GM23338 (cell line): ENCODE measurements around the gene PXMP4. TPM values are rescaled to one million over a fixed set of nuclear protein-coding genes. Genes with fewer than 3 reads are reported as not detected.

Experiments
- ATAC-seq: fragments of 200-7000 bp; cut with Tn5 transposase; 3 replicates; pipeline ENCODE4 v1.9.1; 2020
- DNase-seq: peaks from one replicate; pipeline ENCODE4 v3.0.0-alpha.2; 2015; ENCODE audit warnings: low spot score
- H2AFZ ChIP-seq: fragments of 200-600 bp; sonication (generic); 2 replicates; pipeline ENCODE4 v1.8.0; 2016; ENCODE audit warnings: antibody characterized with exemption, mild to moderate bottlenecking, moderate library complexity
- H3F3A ChIP-seq: fragments of 200-600 bp; sonication (generic); replicated peaks from 2 replicates; pipeline ENCODE4 v1.8.0; 2017; ENCODE audit warnings: antibody characterized with exemption, mixed run types, low read depth
- H3K27ac ChIP-seq: fragments of 200-600 bp; sonication (generic); 2 replicates; pipeline ENCODE4 v1.6.1; 2016; ENCODE audit warnings: low read depth
- H3K27me3 ChIP-seq: fragments of 200-600 bp; sonication (generic); 2 replicates; pipeline ENCODE4 v1.8.0; 2016; ENCODE audit warnings: mild to moderate bottlenecking, mixed run types, moderate library complexity; ENCODE audit not compliant: insufficient read depth
- H3K36me3 ChIP-seq: fragments of 200-600 bp; sonication (generic); 2 replicates; pipeline ENCODE4 v1.8.0; 2016; ENCODE audit warnings: mild to moderate bottlenecking; ENCODE audit not compliant: insufficient read depth
- H3K4me1 ChIP-seq: fragments of 200-600 bp; sonication (generic); 2 replicates; pipeline ENCODE4 v1.8.0; 2016; ENCODE audit warnings: mild to moderate bottlenecking, moderate library complexity; ENCODE audit not compliant: insufficient read depth
- H3K4me2 ChIP-seq: fragments of 200-600 bp; sonication (generic); 2 replicates; pipeline ENCODE4 v1.7.1; 2017; ENCODE audit warnings: mixed run types
- H3K4me3 ChIP-seq: fragments of 200-600 bp; sonication (generic); 2 replicates; pipeline ENCODE4 v1.6.1; 2016; ENCODE audit warnings: mixed run types
- H3K79me2 ChIP-seq: fragments of 200-600 bp; sonication (generic); replicated peaks from 2 replicates; pipeline ENCODE4 v1.8.0; 2017; ENCODE audit warnings: mild to moderate bottlenecking; ENCODE audit not compliant: insufficient read depth
- H3K9me2 ChIP-seq: fragments of 200-600 bp; sonication (generic); 2 replicates; pipeline ENCODE4 v1.8.0; 2017; ENCODE audit not compliant: insufficient read depth
- H4K20me1 ChIP-seq: fragments of 200-600 bp; sonication (generic); replicated peaks from 2 replicates; pipeline ENCODE4 v1.8.0; 2017; ENCODE audit warnings: mild to moderate bottlenecking; ENCODE audit not compliant: insufficient read depth
- H3K27ac Mint-ChIP-seq: 2 replicates; pipeline ENCODE4 v1.8.0; 2020; ENCODE audit warnings: inconsistent platforms, mild to moderate bottlenecking, moderate library complexity, mixed read lengths
- H3K27me3 Mint-ChIP-seq: 3 replicates; pipeline ENCODE4 v1.8.0; 2022; ENCODE audit warnings: low read depth, mild to moderate bottlenecking, moderate library complexity, mixed read lengths, inconsistent platforms; ENCODE audit not compliant: insufficient read depth, poor library complexity
- H3K36me3 Mint-ChIP-seq: 3 replicates; pipeline ENCODE4 v1.8.0; 2021; ENCODE audit warnings: low read depth, mild to moderate bottlenecking, inconsistent platforms, moderate library complexity, mixed read lengths
- H3K4me1 Mint-ChIP-seq: 3 replicates; pipeline ENCODE4 v1.8.0; 2020; ENCODE audit warnings: mild to moderate bottlenecking, inconsistent platforms, mixed read lengths
- H3K4me3 Mint-ChIP-seq: 3 replicates; pipeline ENCODE4 v1.8.0; 2021; ENCODE audit warnings: moderate library complexity, mild to moderate bottlenecking, inconsistent platforms, mixed read lengths
- H3K9me3 Mint-ChIP-seq: 3 replicates; pipeline ENCODE4 v1.8.0; 2020; ENCODE audit warnings: moderate library complexity, mild to moderate bottlenecking, inconsistent platforms, mixed read lengths
- CREB1 ChIP-seq: fragments of 250-450 bp; sonication (Bioruptor Pico); IDR thresholded peaks from 2 replicates; pipeline ENCODE4 v1.5.0; 2020; ENCODE audit warnings: low read depth, mild to moderate bottlenecking, moderate library complexity
- EZH2phosphoT487 ChIP-seq: fragments of 200-600 bp; sonication (generic); IDR thresholded peaks from one replicate; pipeline ENCODE4 v1.8.1; 2018; ENCODE audit warnings: antibody characterized with exemption; ENCODE audit not compliant: unreplicated experiment
- JUNB ChIP-seq: IDR thresholded peaks from one replicate; pipeline ENCODE4 v1.6.1; 2016; ENCODE audit warnings: antibody characterized with exemption; ENCODE audit not compliant: unreplicated experiment
- NANOG ChIP-seq: IDR thresholded peaks from 2 replicates; pipeline ENCODE4 v1.6.1; 2016; ENCODE audit warnings: antibody characterized with exemption, borderline replicate concordance
- ZNF114 ChIP-seq: fragments of 250-450 bp; sonication (Bioruptor Pico); IDR thresholded peaks from 2 replicates; pipeline ENCODE4 v1.5.0; 2020; ENCODE audit warnings: mild to moderate bottlenecking, moderate library complexity
- ZNF331 ChIP-seq: fragments of 250-450 bp; sonication (Bioruptor Pico); IDR thresholded peaks from 2 replicates; pipeline ENCODE4 v1.5.0; 2020; ENCODE audit warnings: low read depth, mild to moderate bottlenecking, moderate library complexity
- polyA plus RNA-seq: library from polyadenylated mRNA; unstranded; fragments of >200 nt; fragmentation: Nextera tagmentation; extraction: Ambion mirVana; gene quantifications from 2 replicates; pipeline ENCODE4 v1.2.1, GENCODE V29; 2016
- total RNA-seq: library from RNA; depleted of rRNA; stranded (reverse); fragments of >200 nt; shearing (Covaris generic); gene quantifications from 2 replicates; pipeline ENCODE4 v1.2.3, GENCODE V29; 2014
- TF ChIP-seq, protein P1 (sequence below): IDR thresholded peaks from one replicate; pipeline ENCODE4 v1.6.1; 2018; ENCODE audit warnings: antibody characterized with exemption; ENCODE audit not compliant: unreplicated experiment
- TF ChIP-seq, protein P2 (sequence below), 2 experiments: fragments of 200-600 bp in 1 of 2; sonication (generic) in 1 of 2; conservative IDR thresholded peaks; 2 replicates each; pipeline versions ENCODE4 v1.5.1 to v1.6.1; 2016 to 2017; ENCODE audit warnings: antibody characterized with exemption in 2 of 2, low read depth in 2 of 2, mild to moderate bottlenecking in 2 of 2, moderate library complexity in 1 of 2
- TF ChIP-seq, protein P3 (sequence below): IDR thresholded peaks from 2 replicates; pipeline ENCODE4 v1.6.1; 2016; ENCODE audit warnings: antibody characterized with exemption

The PXMP4 gene
- total and polyA plus RNA-seq, 2 experiments from 2014 or later = 1.2 to 3.5 TPM

DNA sequence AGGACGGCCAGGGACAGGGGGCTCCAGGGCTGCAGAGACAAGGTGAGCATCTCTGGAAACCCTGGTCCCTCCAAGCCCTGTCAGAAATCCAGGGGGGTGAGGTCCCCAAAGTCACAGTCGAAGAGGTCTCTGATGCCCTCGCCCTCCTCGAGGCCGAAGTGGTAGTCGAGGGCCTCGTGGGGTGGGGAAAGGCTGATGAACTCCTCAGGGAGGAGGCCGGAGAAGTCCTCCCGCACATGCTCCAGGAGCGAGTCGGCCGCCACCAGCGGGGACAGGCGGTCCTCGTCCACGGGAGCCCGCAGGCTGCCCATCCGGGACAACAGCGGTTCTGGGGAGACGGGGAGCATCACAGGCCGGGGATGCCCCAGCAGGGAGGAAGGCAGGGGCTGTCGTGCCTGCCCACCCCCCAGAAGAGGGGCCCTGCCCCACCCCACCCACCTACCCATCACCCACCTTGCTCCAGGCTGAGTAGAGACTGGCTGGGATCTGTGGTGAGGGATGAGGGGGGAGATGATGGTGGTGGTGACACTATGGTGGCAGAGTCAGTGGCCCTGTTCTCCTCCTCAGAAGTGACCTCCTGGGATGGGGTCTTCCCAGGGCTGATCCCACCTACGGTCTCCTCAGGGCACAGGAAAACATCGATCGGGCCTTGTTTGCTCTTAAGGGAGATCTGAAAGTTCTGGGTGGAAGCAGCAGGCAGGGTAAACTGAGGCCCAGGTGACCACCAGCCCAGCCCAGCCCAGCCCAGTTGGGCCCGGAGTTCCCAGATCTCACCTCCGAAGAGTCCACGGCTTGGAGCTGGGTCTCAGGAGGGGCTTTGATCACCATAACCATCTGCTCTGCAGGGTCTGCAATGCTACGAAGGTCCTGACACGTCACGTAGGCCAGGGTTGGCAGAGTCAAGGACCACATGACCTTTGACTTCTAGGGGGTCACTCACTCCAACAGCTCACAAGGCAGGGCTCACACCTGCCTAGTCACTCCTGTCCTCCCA, 43.2 kb downstream of the PXMP4 start (continued):
- TF ChIP-seq, protein P1, sequence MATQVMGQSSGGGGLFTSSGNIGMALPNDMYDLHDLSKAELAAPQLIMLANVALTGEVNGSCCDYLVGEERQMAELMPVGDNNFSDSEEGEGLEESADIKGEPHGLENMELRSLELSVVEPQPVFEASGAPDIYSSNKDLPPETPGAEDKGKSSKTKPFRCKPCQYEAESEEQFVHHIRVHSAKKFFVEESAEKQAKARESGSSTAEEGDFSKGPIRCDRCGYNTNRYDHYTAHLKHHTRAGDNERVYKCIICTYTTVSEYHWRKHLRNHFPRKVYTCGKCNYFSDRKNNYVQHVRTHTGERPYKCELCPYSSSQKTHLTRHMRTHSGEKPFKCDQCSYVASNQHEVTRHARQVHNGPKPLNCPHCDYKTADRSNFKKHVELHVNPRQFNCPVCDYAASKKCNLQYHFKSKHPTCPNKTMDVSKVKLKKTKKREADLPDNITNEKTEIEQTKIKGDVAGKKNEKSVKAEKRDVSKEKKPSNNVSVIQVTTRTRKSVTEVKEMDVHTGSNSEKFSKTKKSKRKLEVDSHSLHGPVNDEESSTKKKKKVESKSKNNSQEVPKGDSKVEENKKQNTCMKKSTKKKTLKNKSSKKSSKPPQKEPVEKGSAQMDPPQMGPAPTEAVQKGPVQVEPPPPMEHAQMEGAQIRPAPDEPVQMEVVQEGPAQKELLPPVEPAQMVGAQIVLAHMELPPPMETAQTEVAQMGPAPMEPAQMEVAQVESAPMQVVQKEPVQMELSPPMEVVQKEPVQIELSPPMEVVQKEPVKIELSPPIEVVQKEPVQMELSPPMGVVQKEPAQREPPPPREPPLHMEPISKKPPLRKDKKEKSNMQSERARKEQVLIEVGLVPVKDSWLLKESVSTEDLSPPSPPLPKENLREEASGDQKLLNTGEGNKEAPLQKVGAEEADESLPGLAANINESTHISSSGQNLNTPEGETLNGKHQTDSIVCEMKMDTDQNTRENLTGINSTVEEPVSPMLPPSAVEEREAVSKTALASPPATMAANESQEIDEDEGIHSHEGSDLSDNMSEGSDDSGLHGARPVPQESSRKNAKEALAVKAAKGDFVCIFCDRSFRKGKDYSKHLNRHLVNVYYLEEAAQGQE = no peak
- no peak for TF ChIP-seq CREB1 (CRISPR knock-in tag)
- no peak for TF ChIP-seq JUNB
- TF ChIP-seq, protein P2, sequence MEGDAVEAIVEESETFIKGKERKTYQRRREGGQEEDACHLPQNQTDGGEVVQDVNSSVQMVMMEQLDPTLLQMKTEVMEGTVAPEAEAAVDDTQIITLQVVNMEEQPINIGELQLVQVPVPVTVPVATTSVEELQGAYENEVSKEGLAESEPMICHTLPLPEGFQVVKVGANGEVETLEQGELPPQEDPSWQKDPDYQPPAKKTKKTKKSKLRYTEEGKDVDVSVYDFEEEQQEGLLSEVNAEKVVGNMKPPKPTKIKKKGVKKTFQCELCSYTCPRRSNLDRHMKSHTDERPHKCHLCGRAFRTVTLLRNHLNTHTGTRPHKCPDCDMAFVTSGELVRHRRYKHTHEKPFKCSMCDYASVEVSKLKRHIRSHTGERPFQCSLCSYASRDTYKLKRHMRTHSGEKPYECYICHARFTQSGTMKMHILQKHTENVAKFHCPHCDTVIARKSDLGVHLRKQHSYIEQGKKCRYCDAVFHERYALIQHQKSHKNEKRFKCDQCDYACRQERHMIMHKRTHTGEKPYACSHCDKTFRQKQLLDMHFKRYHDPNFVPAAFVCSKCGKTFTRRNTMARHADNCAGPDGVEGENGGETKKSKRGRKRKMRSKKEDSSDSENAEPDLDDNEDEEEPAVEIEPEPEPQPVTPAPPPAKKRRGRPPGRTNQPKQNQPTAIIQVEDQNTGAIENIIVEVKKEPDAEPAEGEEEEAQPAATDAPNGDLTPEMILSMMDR (conservative IDR thresholded peaks at IDR 0.05; ENCODE audit: low read depth in 2 of 2) = no peak
- no peak for TF ChIP-seq EZH2phosphoT487
- TF ChIP-seq ZNF331 (CRISPR knock-in tag) = no peak
- TF ChIP-seq, protein P3, sequence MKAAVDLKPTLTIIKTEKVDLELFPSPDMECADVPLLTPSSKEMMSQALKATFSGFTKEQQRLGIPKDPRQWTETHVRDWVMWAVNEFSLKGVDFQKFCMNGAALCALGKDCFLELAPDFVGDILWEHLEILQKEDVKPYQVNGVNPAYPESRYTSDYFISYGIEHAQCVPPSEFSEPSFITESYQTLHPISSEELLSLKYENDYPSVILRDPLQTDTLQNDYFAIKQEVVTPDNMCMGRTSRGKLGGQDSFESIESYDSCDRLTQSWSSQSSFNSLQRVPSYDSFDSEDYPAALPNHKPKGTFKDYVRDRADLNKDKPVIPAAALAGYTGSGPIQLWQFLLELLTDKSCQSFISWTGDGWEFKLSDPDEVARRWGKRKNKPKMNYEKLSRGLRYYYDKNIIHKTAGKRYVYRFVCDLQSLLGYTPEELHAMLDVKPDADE = no peak
- TF ChIP-seq NANOG = no peak

DNA sequence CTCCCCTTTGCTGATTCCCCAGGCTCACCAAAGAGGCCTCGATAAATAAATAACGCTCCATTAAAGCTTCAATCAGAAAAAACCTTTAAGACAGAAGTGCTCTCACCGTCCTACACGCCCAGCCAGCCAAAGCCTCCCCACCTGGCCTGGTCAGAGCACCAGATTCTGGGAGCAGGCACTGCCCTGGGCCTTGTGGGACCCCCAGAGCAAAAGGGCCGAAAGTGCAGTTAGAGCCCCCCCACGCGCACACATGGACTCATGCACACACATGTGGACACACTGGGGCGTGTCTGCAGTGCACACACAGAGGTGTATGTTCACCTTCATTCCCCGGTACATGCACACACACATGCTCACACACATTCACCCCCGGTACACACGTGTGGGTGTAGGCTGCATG, 44.0 kb downstream of the PXMP4 start:
- Histone ChIP-seq H3K79me2 (peaks cover 3% of the 10 kb centered on the region), H4K20me1 (peaks cover 6% of the 10 kb centered on the region; the same call in 1 of the 2 replicates), H2AFZ (no peak overlapping the region), H3F3A (peaks cover 15% of the 10 kb centered on the region; the same call in 1 of the 2 replicates), H3K27ac (no peak overlapping the region), H3K4me3 (no peak overlapping the region), H3K27me3 (no peaks in the 10 kb centered on the region), H3K36me3 (peaks cover 4% of the 10 kb centered on the region), H3K4me1 (peaks cover 19% of the 10 kb centered on the region), H3K4me2 (no peak overlapping the region), H3K9me2 (no peaks in the 10 kb centered on the region)
- H3K27me3 Mint-ChIP-seq = peaks cover 24% of the 10 kb centered on the region
- TF ChIP-seq, protein P1 = no peak
- TF ChIP-seq ZNF331 (CRISPR knock-in tag) (no peak), ZNF114 (CRISPR knock-in tag) (no peak), EZH2phosphoT487 (no peak), NANOG (no peak)
- TF ChIP-seq, protein P2 (conservative IDR thresholded peaks at IDR 0.05; ENCODE audit: low read depth in 2 of 2) = no peak
- TF ChIP-seq, protein P3 = no peak
- ATAC-seq (no peak), DNase-seq (no peak)
- peak overlapping the region; percentile 39; the same call in 1 of the 3 replicates for H3K4me3 Mint-ChIP-seq
- H3K27ac Mint-ChIP-seq = no peak overlapping the region
- H3K4me1 Mint-ChIP-seq = peaks cover 33% of the 10 kb centered on the region
- H3K9me3 Mint-ChIP-seq = no peaks in the 10 kb centered on the region; the same call in 2 of the 3 replicates
- H3K36me3 Mint-ChIP-seq = peaks cover 46% of the 10 kb centered on the region
